HG02852 (cell line): ENCODE data around the gene RAD54L.

Experiments used
- ATAC-seq: cut with Tn5 transposase; IDR thresholded peaks from one replicate; pipeline ENCODE4 v1.9.1; 2021; ENCODE audit warnings: mild to moderate bottlenecking, moderate library complexity; ENCODE audit not compliant: unreplicated experiment

The RAD54L gene

DNA sequence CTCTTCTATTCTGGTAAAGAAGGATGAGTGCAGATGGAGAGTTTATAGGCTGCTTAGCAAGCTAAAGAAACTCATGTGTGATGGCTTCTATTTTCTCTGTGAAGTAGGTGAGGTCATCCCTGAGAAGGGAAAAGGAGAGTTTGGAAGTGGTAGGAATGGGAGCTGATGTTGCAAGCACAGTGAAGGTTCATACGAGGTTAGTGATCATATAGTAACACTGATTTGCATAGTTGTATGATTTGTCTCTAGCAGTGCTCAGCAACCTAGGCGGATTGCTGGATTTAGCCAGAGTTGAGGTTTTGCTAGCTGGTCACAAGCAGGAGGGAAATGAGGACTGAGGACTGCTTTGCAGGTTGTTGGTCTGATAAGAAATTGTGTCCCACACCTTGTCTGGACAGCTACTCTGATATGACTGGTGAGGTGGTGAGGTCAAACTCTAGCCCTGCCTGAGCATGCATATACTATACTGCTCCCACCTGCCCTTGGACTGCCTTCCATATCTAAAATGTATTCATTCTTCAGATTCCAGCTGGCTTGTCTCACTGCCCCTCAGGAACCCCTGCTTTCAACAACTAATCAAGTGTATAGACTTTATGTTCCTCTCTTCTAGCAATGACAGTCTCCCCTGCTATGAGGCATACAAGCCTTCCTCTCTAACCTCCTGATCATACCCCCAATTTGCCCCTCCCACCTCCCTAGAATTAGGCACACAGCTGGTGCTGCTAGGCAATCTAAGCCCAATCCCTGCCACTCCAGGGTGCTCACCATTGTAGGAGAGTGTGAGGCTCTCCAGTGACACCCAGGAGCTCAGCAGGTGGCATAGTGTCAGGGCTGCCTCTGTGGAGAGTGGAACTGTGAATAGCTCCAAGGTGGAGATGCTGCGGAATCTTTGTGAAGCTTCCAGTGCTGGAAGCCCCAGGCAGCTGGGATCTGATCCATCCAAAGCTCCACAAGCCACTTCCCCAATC, 37.3 kb downstream of the RAD54L start:
- no peak for ATAC-seq

GRCh38 chr1:46285730-46286477, 38.3 kb downstream of the RAD54L start:
- no peak for ATAC-seq

DNA sequence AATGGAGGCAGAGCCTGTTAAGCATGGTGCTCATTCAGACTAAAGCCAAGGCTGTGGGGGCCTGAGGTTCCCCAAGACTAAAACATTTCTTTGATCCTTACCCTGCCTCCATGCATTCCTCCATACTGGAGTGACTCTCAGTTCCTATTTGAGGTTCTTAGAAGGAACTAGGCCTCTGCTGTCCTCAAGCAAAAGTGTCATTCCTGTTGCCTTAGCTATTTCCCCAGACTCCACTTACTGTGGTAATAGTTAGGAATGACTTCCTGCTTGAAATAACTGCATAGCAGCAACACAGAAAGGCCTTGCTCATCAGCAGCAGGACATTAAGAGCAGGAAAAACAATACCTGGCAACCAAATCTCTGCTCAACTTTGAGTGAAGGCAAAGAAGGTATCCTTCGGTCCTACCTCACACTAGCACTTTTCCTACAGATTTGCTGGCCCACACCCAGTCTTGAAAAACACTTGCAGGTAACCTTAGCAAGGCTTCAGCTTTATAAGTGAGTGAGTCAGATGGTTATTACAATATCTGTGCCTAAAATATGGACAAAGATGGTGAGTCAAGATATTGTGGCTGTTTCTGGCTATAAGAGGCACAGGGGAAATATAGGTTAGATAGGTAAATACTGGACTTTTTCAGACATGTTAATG, 41.0 kb downstream of the RAD54L start:
- no peak for ATAC-seq

GRCh38 chr1:46289134-46289494, 41.6 kb downstream of the RAD54L start:
- ATAC-seq = no peak

- ATAC-seq = no peak
These were observed 42.4 kb downstream of the RAD54L start for GRCh38 chr1:46289976-46290375.

GRCh38 chr1:46295306-46295705, 47.7 kb downstream of the RAD54L start:
- no peak for ATAC-seq

DNA sequence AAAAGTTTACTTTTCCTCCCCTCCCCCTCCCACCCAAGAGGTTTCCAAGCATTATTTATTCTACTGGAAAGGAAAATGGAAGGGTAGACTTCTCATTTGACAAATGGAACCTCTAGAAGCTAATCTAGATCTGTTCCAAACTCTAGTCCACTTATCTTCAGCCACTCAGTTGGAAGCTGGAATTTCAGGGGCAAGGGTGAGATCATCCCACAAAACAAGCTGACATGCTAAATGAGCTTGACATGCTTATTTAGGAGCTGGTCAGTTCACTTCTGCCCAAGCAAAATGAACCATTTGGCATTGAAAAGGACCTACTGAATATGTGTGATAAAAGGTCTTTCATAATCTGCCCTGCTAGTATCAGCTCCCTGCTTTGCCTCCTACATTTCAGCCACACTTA, 50.8 kb downstream of the RAD54L start:
- ATAC-seq = no peak

DNA sequence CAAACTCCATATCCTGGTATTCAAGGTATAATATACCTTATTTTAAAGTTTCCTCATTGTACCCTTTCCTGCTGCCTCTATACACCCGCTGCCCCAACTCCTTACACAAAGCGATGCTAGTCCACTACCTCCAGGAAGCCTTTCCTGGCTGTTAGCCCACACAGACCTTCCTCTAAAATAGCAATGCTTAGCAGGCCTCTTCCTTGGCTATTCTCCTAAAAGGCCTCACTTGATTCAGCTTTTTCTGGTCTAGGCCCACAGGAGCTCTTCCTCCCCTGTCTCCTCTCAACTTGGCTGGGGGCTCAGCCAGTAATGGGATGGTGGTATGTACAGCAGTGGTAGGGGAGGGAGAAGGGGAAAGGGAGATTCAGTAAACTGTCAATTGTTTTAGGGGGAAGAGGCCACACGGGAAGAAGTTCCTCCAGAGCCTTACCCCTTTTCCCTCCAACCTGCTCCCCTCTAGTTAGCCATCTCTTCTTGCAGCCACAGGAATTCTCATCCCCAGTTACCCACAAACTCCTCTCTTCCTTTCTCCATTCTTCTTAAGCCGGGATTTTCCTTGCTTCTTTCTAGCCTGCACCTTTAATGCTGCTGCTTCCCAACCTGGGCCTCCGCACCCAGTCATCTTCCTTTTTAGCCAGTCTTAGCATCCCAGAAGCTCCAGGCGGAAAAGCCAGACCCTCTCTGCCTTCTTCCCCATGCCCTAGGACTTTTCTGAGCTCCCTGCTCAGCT, 53.3 kb downstream of the RAD54L start:
- ATAC-seq = no peak

DNA sequence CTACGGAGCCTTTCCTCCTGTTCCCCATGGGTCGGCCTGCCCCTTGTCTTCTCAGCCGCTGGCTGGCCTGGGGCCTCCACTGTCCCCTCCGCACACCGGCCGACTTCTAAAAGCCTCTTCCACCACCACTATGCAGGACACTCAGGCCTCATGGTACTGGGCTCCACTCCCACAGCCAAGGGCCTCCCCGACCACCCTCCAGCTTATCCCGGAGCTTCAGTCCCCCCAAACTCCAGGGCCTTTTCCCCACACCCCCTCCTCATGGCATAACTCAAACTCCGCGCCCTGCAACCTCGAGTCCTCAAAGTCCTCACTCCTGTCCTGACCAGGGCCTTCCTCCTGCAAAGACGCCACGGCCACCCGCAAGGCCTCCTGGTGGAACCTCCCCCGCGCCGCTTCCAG, 53.8 kb downstream of the RAD54L start:
- no peak for ATAC-seq

DNA sequence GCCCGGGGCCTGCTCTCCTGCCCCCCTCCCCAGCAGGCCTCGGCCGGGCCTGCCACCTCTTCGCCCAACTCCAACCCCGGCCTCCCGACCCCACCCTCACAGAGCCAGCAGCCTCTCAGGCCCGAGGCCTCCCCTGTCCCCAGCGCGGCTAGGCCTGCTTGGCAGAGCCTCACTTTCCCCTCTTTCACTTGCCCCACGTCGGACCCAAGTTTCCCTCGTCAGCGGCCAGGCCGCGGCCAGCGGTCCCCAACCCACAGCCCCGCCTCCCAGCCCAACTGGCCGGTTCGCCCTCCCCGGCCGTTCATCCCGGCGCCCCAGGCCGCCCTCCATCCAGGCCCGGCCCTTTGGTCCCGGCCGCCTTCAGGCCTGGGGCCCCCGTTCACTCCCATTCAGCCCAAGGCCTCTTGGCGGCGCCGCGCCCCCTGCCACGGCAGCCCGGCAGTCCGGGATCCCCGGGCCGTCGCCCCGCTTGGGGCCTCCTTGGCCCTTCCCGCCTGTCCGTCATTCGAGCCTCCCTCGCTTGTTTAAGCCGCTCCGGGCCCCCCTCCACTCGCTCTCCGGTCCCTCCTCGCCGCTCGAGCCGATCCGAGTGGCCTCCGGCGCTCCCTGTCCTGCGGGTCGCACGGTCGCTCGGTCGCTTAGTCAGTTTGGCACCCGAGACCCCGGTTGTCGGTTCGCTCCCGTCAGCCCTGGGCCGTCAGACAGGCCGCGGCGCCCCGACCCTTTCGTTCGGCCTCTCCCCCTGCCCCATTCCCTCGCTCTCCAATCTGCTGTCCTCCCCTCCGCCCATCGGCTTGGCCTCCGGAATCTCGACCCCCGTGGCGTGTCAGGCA, 54.5 kb downstream of the RAD54L start:
- peak; percentile 28 for ATAC-seq

GRCh38 chr1:46302641-46303037, 55.1 kb downstream of the RAD54L start:
- ATAC-seq = peak; percentile 7

DNA sequence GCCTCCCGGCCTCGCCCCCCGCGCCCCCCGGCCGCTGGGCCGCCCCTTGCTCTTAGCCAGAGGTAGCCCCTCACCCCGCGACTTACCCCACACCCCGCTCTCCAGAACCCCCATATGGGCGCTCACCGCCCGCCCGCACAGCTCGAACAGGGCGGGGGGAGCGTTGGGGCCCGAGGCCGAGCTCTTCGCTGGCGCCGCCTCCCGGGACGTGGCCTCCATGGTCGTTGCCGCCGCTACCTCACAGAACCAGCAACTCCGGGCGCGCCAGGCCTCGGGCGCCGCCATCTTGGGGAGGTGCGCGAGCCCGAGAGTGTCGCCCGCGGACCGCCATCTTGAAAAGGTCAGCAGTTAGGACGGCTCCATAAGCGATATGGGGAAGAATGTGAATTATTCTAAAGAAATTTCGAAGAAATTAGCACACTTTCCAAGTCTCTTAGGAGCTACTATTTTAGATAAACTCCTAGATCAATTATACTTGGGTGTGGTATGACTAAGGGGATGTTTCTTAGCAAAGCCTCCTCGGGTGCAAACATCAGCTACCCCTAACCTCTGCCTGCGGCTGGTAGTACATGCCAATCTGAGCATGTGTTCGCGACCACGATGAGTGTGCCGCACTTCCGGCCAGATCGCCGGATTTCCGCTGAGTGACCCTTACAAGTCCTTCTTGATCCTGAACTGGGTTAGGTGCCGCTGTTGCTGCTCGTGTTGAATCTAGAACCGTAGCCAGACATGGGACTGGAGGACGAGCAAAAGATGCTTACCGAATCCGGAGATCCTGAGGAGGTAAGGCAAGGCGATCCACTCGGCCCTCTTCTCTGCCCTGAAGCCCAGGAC, 55.7 kb downstream of the RAD54L start, which contains the start of the genes LRRC41 and UQCRH:
Gene LRRC41 (minus strand): TSS at position 579 of the 834 bp plus-strand sequence. CDS start 294 bp downstream, at position 285.
Gene UQCRH (plus strand): TSS at position 661 of the 834 bp plus-strand sequence. CDS start 69 bp downstream, at position 730.
- peak; percentile 70 for ATAC-seq

GRCh38 chr1:46303872-46304326, 56.3 kb downstream of the RAD54L start:
- no peak for ATAC-seq

GRCh38 chr1:46306159-46306530, 58.6 kb downstream of the RAD54L start:
- no peak for ATAC-seq

GRCh38 chr1:46309401-46310159, 62.0 kb downstream of the RAD54L start:
- ATAC-seq = no peak

- ATAC-seq = no peak
These were observed 62.8 kb downstream of the RAD54L start for GRCh38 chr1:46310321-46310720.

GRCh38 chr1:46315669-46316403, 68.3 kb downstream of the RAD54L start:
- ATAC-seq = no peak
